Measurements from ENCODE around the gene BICRA. TPM values are rescaled to one million over a fixed set of nuclear protein-coding genes. Genes with fewer than 3 reads are reported as not detected.
A peak's percentile ranks its signal among the peaks of the same experiment; 100 is the strongest.
"Not testable (repeated sequence)": the region's sequence is repeated elsewhere in the genome, so short reads cannot be mapped to it uniquely, and the experiment has no call there.

BICRA gene
- total and polyA plus RNA-seq, 9 of the 15 experiments (the other 6 are each of a cell fraction or from before 2014, with no cell fraction given): 0.01 to 8.8 (median 1.2) TPM

DNA sequence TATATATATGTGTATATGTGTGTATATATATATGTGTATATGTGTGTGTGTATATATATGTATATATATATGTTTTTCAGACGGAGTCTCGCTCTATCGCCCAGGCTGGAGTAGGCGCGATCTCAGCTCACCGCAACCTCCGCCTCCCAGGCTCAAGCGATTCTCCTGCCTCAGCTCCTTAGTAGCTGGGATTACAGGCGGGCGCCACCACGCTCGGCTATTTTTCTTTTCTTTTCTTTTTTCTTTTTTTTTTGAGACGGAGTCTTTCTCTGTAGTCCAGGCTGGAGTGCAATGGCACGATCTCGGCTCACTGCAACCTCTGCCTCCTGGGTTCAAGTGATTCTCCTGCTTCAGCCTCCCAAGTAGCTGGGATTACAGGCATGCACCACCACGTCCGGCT is 137.2 kb downstream of the BICRA start (continued):
- TF ChIP-seq ZBTB40 (IDR thresholded peaks at IDR 0.05) (peak; percentile 48), ASH1L (IDR thresholded peaks at IDR 0.05; ENCODE audit: borderline replicate concordance, low read depth, partially characterized antibody) (peak; percentile 25)
- TF ChIP-seq ZBTB40 (CRISPR knock-in tag; IDR thresholded peaks at IDR 0.05): not testable (repeated sequence)

All from K562 (cell line).